Measurements from ENCODE around the gene DTD1. TPM values are rescaled to one million over a fixed set of nuclear protein-coding genes. Genes with fewer than 3 reads are reported as not detected.

Gene DTD1
- total and polyA plus RNA-seq, 2 of the 13 experiments (the other 11 are each of a cell fraction or from before 2014, with no cell fraction given) = 41.2 to 79.3 TPM

DNA sequence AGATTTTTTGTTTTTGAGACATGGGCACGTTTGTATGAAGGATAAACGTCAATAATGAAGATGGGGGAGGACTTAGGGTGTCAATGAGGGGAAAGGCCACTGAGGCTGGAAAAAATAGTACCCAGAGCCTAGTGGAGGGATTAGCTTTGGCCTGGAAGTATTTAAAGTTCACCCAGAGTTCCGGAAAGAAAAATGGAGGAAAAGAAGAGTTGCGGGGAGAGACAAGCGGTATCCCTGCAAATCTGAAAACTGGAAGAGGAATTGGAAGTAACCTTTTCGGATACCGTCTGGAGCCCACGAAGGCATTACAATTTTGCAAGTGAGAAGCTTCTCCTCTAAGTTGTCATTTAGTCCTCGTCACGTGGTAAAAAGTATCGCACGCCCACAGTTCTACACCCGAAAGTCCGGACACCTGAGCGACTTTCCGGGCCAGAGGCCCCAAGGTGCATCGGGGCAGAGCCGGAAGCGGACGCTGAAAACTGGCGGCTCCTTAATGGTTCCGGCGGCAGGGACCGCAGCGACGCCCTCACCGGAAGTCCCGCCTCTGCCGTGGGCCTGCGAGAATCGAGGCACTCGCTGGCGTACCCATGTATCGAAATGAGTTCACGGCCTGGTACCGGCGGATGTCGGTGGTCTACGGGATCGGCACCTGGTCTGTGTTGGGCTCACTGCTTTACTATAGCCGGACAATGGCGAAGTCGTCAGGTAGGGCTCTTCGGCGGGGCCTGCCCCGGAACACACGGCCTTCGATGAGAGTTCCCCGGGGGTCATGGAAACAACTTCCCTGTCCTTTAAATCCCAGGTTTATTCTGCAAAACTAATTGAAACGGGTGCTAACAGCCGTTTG is 20.7 kb upstream of the DTD1 start, which contains the start of gene SMIM26 (continued):
- TF ChIP-seq, protein P1, sequence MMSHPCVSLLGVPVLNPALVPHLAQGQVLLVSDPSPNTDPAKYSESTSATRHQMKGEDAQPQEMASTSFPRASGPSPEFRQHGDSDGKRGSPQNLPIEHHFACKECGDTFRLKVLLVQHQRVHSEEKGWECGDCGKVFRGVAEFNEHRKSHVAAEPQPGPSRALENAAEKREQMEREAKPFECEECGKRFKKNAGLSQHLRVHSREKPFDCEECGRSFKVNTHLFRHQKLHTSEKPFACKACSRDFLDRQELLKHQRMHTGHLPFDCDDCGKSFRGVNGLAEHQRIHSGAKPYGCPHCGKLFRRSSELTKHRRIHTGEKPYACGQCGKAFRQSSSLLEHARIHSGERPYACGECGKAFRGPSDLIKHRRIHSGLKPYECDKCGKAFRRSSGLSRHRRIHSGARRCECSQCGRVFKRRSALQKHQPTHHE (CRISPR knock-in tag; IDR thresholded peaks at IDR 0.05; ENCODE audit: borderline replicate concordance) = peak; percentile 83; the same call in 1 of the 2 replicates
- peak; percentile 49; the same call in 1 of the 2 replicates for TF ChIP-seq ZNF468 (CRISPR knock-in tag; IDR thresholded peaks at IDR 0.05)
- TF ChIP-seq EZH2 (conservative IDR thresholded peaks at IDR 0.05; ENCODE audit: low read depth, low read length) = no peak
- peak; percentile 90; the same call in 1 of the 2 replicates for TF ChIP-seq ELF4 (CRISPR knock-in tag; IDR thresholded peaks at IDR 0.05; ENCODE audit: borderline replicate concordance)
- TF ChIP-seq KLF12 (CRISPR knock-in tag; IDR thresholded peaks at IDR 0.05; ENCODE audit: borderline replicate concordance) = peak; percentile 95
- TF ChIP-seq, protein P2, sequence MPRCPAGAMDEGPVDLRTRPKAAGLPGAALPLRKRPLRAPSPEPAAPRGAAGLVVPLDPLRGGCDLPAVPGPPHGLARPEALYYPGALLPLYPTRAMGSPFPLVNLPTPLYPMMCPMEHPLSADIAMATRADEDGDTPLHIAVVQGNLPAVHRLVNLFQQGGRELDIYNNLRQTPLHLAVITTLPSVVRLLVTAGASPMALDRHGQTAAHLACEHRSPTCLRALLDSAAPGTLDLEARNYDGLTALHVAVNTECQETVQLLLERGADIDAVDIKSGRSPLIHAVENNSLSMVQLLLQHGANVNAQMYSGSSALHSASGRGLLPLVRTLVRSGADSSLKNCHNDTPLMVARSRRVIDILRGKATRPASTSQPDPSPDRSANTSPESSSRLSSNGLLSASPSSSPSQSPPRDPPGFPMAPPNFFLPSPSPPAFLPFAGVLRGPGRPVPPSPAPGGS (CRISPR knock-in tag; IDR thresholded peaks at IDR 0.05) = peak; percentile 88
- TF ChIP-seq ZNF317 (CRISPR knock-in tag; IDR thresholded peaks at IDR 0.05) = peak; percentile 94
- TF ChIP-seq, protein P3, sequence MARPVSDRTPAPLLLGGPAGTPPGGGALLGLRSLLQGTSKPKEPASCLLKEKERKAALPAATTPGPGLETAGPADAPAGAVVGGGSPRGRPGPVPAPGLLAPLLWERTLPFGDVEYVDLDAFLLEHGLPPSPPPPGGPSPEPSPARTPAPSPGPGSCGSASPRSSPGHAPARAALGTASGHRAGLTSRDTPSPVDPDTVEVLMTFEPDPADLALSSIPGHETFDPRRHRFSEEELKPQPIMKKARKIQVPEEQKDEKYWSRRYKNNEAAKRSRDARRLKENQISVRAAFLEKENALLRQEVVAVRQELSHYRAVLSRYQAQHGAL (CRISPR knock-in tag; IDR thresholded peaks at IDR 0.05; ENCODE audit: not compliant biosample characterization) = no peak
- no peak for TF ChIP-seq SOX13 (IDR thresholded peaks at IDR 0.05)
- peak; percentile 54 to 90; a peak in 3 of 4 replicates for TF ChIP-seq SOX13 (CRISPR knock-in tag; conservative IDR thresholded peaks at IDR 0.05 in 1 of 2, IDR thresholded peaks at IDR 0.05 in 1 of 2)
- TF ChIP-seq, protein P4, sequence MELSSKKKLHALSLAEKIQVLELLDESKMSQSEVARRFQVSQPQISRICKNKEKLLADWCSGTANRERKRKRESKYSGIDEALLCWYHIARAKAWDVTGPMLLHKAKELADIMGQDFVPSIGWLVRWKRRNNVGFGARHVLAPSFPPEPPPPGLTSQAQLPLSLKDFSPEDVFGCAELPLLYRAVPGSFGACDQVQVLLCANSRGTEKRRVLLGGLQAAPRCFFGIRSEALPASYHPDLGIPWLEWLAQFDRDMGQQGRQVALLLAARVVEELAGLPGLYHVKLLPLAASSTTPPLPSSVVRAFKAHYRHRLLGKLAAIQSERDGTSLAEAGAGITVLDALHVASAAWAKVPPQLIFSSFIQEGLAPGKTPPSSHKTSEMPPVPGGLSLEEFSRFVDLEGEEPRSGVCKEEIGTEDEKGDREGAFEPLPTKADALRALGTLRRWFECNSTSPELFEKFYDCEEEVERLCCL (CRISPR knock-in tag; IDR thresholded peaks at IDR 0.05; ENCODE audit: borderline replicate concordance) = 0 out of 2 replicates have a peak, but pooled peaks have one; percentile 76
- peak; percentile 100 for TF ChIP-seq KDM2A (CRISPR knock-in tag; IDR thresholded peaks at IDR 0.05; ENCODE audit: borderline replicate concordance, low read depth)
- peak; percentile 64; the same call in 1 of the 2 replicates for TF ChIP-seq KDM1A (CRISPR knock-in tag; IDR thresholded peaks at IDR 0.05)
- peak; percentile 94; the same call in 1 of the 2 replicates for TF ChIP-seq ZNF124 (CRISPR knock-in tag; IDR thresholded peaks at IDR 0.05)
- TF ChIP-seq, protein P5, sequence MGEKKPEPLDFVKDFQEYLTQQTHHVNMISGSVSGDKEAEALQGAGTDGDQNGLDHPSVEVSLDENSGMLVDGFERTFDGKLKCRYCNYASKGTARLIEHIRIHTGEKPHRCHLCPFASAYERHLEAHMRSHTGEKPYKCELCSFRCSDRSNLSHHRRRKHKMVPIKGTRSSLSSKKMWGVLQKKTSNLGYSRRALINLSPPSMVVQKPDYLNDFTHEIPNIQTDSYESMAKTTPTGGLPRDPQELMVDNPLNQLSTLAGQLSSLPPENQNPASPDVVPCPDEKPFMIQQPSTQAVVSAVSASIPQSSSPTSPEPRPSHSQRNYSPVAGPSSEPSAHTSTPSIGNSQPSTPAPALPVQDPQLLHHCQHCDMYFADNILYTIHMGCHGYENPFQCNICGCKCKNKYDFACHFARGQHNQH (CRISPR knock-in tag; IDR thresholded peaks at IDR 0.05) = peak; percentile 93
- TF ChIP-seq, protein P6, sequence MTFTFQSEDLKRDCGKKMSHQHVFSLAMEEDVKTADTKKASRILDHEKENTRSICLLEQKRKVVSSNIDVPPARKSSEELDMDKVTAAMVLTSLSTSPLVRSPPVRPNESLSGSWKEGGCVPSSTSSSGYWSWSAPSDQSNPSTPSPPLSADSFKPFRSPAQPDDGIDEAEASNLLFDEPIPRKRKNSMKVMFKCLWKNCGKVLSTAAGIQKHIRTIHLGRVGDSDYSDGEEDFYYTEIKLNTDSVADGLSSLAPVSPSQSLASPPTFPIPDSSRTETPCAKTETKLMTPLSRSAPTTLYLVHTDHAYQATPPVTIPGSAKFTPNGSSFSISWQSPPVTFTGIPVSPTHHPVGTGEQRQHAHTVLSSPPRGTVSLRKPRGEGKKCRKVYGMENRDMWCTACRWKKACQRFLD (CRISPR knock-in tag; IDR thresholded peaks at IDR 0.05; ENCODE audit: borderline replicate concordance) = peak; percentile 96
- TF ChIP-seq RCOR2 (CRISPR knock-in tag; IDR thresholded peaks at IDR 0.05) = no peak
- TF ChIP-seq ZNF232 (CRISPR knock-in tag; IDR thresholded peaks at IDR 0.05; ENCODE audit: borderline replicate concordance) = peak; percentile 78; the same call in 1 of the 2 replicates
- TF ChIP-seq ZNF530 (CRISPR knock-in tag; IDR thresholded peaks at IDR 0.05; ENCODE audit: low read depth) = no peak
- TF ChIP-seq HNRNPLL (IDR thresholded peaks at IDR 0.05; ENCODE audit: low read depth, low read length, poor library complexity, severe bottlenecking) = peak; percentile 88
- TF ChIP-seq ZNF782 (CRISPR knock-in tag; IDR thresholded peaks at IDR 0.05; ENCODE audit: borderline replicate concordance) = peak; percentile 98
